GM12872 (cell line): Measurements from ENCODE around the gene NEDD8.

Experiments used
- TF ChIP-seq, protein P1 (sequence below): IDR thresholded peaks from 3 replicates; pipeline ENCODE4 v1.5.1; 2011; ENCODE audit warnings: low read depth, mild to moderate bottlenecking, low read length, moderate library complexity; ENCODE audit not compliant: insufficient read depth

NEDD8 gene

DNA sequence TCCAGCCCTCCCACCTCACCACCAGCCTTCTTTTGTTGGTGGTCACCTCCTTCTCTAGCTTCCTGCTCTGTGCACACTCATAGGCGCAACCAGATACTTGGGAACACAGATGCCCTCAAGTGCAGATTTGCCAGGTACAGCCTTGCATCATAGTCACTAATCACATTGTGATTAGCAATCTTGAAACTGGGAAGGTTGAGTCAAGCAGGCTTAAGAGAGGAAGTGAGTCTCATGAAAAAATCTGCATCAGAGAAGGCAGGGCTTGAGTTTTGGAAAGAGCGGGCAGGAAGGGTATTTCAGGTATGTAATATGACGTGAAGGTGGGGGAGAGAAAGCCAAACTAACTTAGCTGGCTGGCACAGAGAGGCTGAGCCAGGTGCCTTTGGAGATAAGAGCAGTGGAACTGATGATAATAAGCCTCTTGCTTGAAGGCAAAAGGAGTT lies 42.0 kb upstream of the NEDD8 start:
- TF ChIP-seq, protein P1, sequence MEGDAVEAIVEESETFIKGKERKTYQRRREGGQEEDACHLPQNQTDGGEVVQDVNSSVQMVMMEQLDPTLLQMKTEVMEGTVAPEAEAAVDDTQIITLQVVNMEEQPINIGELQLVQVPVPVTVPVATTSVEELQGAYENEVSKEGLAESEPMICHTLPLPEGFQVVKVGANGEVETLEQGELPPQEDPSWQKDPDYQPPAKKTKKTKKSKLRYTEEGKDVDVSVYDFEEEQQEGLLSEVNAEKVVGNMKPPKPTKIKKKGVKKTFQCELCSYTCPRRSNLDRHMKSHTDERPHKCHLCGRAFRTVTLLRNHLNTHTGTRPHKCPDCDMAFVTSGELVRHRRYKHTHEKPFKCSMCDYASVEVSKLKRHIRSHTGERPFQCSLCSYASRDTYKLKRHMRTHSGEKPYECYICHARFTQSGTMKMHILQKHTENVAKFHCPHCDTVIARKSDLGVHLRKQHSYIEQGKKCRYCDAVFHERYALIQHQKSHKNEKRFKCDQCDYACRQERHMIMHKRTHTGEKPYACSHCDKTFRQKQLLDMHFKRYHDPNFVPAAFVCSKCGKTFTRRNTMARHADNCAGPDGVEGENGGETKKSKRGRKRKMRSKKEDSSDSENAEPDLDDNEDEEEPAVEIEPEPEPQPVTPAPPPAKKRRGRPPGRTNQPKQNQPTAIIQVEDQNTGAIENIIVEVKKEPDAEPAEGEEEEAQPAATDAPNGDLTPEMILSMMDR: no peak

DNA sequence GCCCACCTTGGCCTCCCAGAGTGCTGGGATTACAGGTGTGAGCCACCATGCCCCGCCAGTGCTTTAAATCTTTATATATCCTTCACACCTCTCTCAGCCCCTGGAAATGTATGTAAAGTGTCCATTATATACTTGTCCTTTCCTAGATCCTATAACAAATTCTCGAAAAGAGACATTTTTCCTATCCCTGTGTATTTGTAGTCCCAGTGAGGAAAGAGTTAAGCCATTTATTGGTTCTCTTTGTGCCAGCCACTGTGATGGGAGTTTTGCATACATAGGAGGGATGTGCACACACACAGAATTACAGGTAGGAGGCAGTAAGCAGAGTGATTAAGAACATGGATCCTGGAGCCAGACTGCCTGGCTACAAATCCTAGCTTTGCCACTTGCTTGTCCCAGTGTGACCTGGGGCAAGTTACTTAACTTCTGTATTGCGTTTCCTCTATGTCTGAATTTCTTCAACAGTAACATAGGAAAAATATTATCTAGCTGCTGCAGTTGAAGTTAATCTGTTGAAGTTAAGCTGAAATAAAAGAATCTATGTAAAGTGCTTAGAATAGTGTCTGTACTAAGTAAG lies 41.3 kb upstream of the NEDD8 start:
- TF ChIP-seq, protein P1: peak; percentile 33; the same call in 1 of the 3 replicates

DNA sequence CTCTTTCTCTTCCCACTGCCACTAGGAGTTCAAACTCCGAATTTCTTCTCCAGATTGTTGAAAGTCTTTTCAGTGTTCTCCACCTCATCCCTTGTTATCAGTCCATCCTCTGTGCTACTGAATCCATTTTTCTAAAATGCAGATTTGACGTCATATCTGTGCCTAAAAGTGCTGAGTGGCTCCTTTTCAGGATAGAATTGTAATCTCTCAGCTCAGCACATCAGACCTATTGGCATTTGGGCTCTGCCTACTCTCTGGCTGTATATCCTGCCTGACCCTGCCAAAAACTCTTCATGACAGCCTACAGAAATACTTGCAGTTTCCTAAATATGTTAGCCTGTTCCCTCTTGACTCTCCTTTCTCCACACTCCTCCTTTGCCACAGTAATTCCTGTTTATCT lies 40.3 kb upstream of the NEDD8 start:
- TF ChIP-seq, protein P1: no peak

DNA sequence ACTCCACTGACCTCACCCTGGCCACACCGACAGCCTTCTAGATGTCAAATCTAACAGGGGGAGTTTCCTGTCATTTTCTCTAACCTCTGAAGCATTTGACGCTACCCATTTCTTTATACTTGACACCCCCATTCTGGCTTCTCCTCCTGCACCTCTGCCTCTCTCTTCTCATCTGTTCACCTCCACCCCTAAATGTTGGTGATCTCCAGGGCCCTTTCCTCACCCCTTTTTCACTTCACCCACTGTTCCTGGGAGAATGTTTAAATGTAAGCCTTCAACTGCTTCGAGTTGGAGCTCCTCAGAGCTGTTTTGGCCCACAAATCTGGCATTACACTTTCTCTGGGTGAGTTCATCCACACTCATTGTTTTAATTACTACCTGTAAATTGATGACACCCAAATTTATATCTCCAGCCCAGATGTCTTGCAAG lies 39.7 kb upstream of the NEDD8 start:
- TF ChIP-seq, protein P1: no peak

DNA sequence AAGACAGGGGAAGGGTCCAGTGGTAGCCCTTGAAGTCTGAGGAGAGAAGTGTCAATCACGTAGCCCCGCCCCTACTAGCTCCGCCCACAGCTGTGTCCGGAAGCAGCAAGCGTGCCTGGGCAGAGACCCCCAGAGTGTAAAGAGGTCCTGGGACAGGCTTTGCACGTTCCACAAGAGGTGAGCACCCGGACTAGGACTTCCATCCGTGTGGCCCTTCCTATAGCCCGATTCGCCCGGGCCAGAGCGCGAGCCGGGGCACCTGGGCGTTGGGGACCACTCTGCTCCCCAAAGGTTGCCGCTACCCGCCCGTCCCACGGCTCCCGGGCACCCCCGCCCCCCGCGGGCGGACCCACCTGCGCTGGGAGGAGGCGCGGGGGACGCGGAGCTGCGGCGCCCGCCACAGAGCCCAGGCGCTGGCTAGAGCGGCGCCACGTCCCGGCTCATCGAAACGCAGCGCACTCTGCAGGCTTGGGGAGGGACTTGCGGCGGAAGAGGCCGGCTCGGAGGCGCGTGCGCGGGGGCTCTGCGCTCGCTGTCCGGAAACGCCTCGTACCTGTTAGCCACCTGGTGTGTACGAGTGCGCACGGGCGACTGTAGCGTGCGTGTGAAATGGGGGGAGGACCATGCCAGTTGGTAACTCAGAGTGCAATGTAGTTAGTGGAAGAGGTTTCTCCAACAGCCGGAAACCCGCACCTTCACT lies 39.1 kb upstream of the NEDD8 start, which contains the start of gene RABGGTA:
Gene RABGGTA, minus strand, starts transcription at position 464 of the 700 bp plus-strand sequence. CDS start 482 bp downstream, outside the sequence.
- TF ChIP-seq, protein P1: peak; percentile 86

DNA sequence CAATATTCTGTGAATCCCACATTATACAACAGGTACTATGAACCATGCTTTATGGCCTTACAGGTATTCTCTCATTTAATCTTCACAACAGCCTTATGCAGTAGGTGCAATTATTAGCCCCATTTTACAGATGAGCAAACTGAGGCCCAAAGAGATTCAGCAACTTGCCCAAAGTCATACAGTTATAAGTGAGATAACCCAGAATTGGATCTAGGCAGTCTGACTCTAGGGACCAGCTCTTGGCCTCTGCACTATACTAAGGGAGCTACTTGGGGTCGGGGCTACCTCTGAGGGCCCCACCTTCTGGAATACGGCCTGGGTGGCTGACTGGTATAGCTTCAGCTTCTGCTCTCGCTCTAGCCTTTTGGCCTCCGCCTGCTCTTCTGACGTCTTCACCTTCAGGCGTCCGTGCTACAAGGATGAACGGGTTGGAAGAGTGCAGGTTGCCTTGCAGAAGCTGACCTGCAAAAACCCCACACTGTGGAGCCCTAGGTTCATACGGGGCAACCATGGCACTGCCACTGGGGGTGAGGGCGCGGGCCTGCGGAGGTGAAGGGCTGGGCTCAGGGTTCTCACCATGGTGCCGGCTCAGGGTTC lies 38.5 kb upstream of the NEDD8 start:
- TF ChIP-seq, protein P1: no peak

DNA sequence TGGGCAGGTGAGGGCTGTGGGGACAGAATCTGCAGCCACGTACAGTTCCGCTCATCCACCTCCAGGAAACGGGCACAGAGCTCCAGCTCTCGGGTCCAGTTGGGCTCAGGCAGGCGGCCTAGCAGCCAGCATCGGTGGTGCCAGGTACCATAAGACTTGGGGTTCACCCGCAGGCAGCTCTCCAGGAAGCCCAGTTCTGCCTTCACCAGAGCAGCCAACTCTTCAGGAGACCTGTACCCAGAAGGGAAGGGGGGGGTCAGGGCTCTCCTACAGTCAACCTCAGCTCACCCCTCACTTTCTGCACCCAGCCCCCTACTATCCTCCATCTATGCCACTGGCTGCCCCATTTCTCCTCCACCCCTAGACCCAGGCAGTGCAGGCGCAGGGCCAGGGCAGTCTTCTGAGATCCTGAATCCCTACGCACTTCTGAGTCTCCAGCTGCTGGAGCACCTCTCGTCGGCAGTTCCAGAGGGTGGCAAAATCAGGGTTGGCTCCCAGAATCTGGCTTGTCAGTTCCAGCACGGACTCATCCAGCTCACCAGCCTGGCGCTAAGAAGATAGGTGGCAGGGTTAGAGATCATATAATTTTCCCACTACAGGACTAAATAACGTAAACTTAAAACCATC lies 37.9 kb upstream of the NEDD8 start:
- TF ChIP-seq, protein P1: no peak
